Measurements from ENCODE around the gene AP1S1. TPM values are rescaled to one million over a fixed set of nuclear protein-coding genes. Genes with fewer than 3 reads are reported as not detected.

AP1S1 gene
- total and polyA plus RNA-seq, 7 experiments from 2014 or later = 3.3 to 39.4 (median 7.0) TPM

DNA sequence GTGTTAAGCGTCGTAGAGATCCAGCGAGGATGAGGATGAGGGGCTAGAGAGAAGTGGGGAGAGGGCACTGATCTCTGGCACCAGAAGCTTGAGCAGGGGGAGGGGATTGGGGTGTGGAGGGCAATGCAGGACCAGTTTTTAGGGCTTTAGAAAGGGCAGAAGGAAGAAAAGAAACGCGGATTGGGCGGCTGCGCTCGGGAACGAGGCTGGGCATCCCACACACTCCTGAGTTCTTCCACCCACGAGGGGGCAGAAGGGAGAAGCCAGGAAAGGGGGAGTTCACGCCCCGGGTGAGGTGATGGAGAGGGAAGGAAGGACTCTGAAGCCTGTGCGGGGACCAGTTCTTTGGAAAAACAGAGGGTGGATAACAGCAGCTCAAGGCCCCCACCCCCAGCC lies 17.2 kb downstream of the AP1S1 start:
- ATAC-seq (no peak), DNase-seq (no peak)
- peaks cover 0 to 5% (median 0%) of the 10 kb centered on the region in 11 donors for H3K9me3 Mint-ChIP-seq
- intact Hi-C loops (cut with micrococcal nuclease) = no loop called here
- H3K4me3 Mint-ChIP-seq = peak overlapping the region; percentile 27 to 84 (median 64)
- Histone ChIP-seq H3K36me3 (ENCODE audit: control insufficient read depth in 2 of 3, insufficient read depth in 3 of 3, low read length in 3 of 3) (no peaks in the 10 kb centered on the region), H3K4me3 (ENCODE audit: low read length) (no peak overlapping the region), H3K4me1 (ENCODE audit: control insufficient read depth in 2 of 2, insufficient read depth in 2 of 2, low read length in 2 of 2) (peaks cover 38 to 60% of the 10 kb centered on the region in 2 donors), H3K27me3 (ENCODE audit: control insufficient read depth in 2 of 2, insufficient read depth in 2 of 2, low read length in 2 of 2) (peaks cover 13 to 73% of the 10 kb centered on the region in 2 donors), H3K27ac (ENCODE audit: low read depth, low read length) (no peak overlapping the region), H3K9me3 (ENCODE audit: control insufficient read depth in 2 of 3, low read length in 3 of 3) (peaks cover 0 to 2% (median 0%) of the 10 kb centered on the region in 3 experiments)
- ChIA-PET POLR2A (interaction anchor here (1.0 kb wide), 1 partner anchor 86 kb away, joined by 4 read pairs; the partner anchor contains the start of gene TRIM56), CTCF (interaction anchor here (1.4 to 3.0 kb wide), 2 partner anchors 14 to 28 kb away, joined by 4 to 31 read pairs; no protein-coding TSS in a partner anchor)
- peak overlapping the region in 3 of 9 donors; percentile 25 to 69 (median 65) for H3K27ac Mint-ChIP-seq
- H3K27me3 Mint-ChIP-seq = peaks cover 82 to 91% (median 85%) of the 10 kb centered on the region in 5 donors
- peaks cover 0 to 7% (median under 1%) of the 10 kb centered on the region in 5 donors for H3K36me3 Mint-ChIP-seq
- H3K4me1 Mint-ChIP-seq = peaks cover 51 to 73% (median 59%) of the 10 kb centered on the region in 7 donors

DNA sequence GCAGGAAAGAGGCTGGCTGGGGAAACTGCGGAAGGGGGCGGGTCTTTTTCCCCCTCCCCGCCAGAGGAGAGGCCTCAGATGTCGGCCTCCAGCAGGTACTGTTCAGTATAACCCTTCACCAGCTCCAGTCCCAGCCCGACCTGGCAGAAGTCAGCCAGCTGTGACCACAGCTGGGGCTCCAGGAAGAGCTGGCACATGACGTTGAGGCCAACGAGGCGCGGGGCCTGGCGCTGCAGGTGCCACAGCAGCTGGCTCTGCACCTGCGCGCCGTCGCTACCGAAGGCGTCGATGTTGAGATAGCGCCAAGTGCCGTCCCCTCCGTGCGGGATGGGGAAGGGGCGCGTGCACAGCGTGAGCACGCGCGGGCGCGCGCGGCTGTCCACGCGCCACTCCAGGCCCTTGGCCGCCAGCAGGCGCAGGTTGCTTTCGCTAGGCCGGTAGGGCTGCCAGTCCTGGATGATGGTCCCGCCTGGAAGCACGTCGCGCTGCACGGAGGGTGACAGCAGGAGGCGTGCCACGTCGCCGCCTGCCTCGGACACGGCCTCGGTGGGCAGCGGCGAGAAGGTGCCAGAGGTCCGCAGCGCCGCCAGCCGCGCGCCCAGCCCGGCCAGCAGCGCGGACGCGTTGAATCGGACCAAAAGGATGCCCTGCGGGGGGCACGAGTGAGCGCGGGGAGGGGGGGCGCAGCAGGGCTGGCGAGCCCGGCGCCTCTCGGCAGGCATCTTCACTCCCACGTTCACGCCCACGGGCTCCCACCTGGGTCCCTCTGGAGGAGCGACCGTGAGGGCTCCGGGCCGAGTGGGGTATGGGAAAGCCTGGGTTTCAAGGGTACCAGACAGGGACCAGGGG lies 18.0 kb downstream of the AP1S1 start:
- peaks cover 85 to 92% (median 88%) of the 10 kb centered on the region in 5 donors for H3K27me3 Mint-ChIP-seq
- H3K4me1 ChIP-seq (ENCODE audit: control insufficient read depth in 2 of 2, insufficient read depth in 2 of 2, low read length in 2 of 2) = peaks cover 38 to 56% of the 10 kb centered on the region in 2 donors
- CTCF ChIA-PET = interaction anchor here (0.6 to 3.0 kb wide), 2 partner anchors 21 to 29 kb away, joined by 5 to 31 read pairs; no protein-coding TSS in a partner anchor
- no peaks in the 10 kb centered on the region for H3K36me3 ChIP-seq (ENCODE audit: control insufficient read depth in 2 of 3, insufficient read depth in 3 of 3, low read length in 3 of 3)
- peak overlapping the region in 2 of 9 donors; percentile 25 to 53 for H3K27ac Mint-ChIP-seq
- intact Hi-C loops (cut with micrococcal nuclease) = no loop called here
- DNase-seq = peak in 1 of 9 donors; percentile 47
- peaks cover 13 to 70% of the 10 kb centered on the region in 2 donors for H3K27me3 ChIP-seq (ENCODE audit: control insufficient read depth in 2 of 2, insufficient read depth in 2 of 2, low read length in 2 of 2)
- H3K4me3 Mint-ChIP-seq = peak overlapping the region; percentile 27 to 84 (median 62)
- H3K36me3 Mint-ChIP-seq = peaks cover 0 to 7% (median 4%) of the 10 kb centered on the region in 5 donors
- peaks cover 46 to 69% (median 53%) of the 10 kb centered on the region in 7 donors for H3K4me1 Mint-ChIP-seq
- peaks cover 0 to 5% (median 0%) of the 10 kb centered on the region in 11 donors for H3K9me3 Mint-ChIP-seq
- H3K27ac ChIP-seq (ENCODE audit: low read depth, low read length) = no peak overlapping the region
- H3K9me3 ChIP-seq (ENCODE audit: control insufficient read depth in 2 of 3, low read length in 3 of 3) = peaks cover 0 to 2% (median 0%) of the 10 kb centered on the region in 3 experiments
- POLR2A ChIA-PET = no interaction called here
- no peak for ATAC-seq
- H3K4me3 ChIP-seq (ENCODE audit: low read length) = no peak overlapping the region

DNA sequence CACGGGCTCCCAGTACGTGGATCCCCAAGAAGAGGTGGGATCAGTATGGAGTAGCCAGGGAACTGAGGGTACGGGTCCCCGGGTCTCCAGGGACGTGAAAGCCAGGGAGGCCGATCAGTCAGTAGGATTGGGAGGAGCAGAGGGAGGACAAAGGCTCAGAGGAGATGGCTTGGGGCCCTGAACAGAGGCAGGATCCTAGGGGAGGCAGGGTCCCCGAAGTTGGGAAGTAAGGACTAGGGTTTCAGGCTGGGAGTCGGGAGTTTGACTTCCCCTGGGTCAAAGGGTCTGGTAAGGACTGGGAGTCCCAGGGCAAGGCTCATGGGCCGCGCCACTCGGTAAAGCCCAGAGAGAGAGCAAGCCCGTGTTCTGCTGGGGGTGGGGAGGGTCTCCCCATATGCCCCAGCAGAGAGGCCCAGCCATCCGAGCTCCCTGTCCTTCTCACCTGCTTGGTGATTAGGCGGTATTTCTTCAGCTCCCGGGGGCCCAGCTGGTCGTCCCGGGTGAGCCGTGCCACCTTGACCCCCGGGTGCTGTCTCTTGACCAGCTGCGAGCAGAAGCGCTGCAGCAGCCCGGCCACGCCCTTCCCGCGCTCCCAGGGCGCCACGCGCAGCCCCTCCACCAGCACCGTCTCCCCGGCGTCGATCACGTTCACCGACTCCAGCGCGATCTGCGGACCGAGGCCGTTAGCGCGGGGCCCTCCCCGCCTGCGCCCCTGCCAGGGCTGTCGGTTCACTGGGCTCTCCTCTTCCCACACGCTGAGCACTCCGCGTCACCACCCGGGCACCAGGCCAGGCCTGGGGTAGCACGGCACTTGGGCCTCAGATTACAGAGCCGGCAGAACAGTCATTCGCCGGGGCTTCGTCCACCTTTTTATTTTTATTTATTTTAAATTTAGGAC lies 18.8 kb downstream of the AP1S1 start:
- Mint-ChIP-seq H3K4me1 (peaks cover 44 to 68% (median 50%) of the 10 kb centered on the region in 7 donors), H3K27me3 (peaks cover 85 to 93% (median 88%) of the 10 kb centered on the region in 5 donors), H3K36me3 (peaks cover 0 to 7% (median 4%) of the 10 kb centered on the region in 5 donors), H3K4me3 (peak overlapping the region; percentile 42 to 84 (median 63)), H3K27ac (peak overlapping the region in 2 of 9 donors; percentile 29 to 53), H3K9me3 (peaks cover 0 to 5% (median 0%) of the 10 kb centered on the region in 11 donors)
- Histone ChIP-seq H3K27me3 (ENCODE audit: control insufficient read depth in 2 of 2, insufficient read depth in 2 of 2, low read length in 2 of 2) (peaks cover 12 to 69% of the 10 kb centered on the region in 2 donors), H3K36me3 (ENCODE audit: control insufficient read depth in 2 of 3, insufficient read depth in 3 of 3, low read length in 3 of 3) (no peaks in the 10 kb centered on the region), H3K9me3 (ENCODE audit: control insufficient read depth in 2 of 3, low read length in 3 of 3) (peaks cover 0 to 2% (median 0%) of the 10 kb centered on the region in 3 experiments), H3K27ac (ENCODE audit: low read depth, low read length) (no peak overlapping the region), H3K4me3 (ENCODE audit: low read length) (no peak overlapping the region), H3K4me1 (ENCODE audit: control insufficient read depth in 2 of 2, insufficient read depth in 2 of 2, low read length in 2 of 2) (peaks cover 38 to 56% of the 10 kb centered on the region in 2 donors)
- POLR2A ChIA-PET = interaction anchor here (0.6 kb wide), 1 partner anchor 743 kb away, joined by 3 read pairs; no protein-coding TSS in a partner anchor
- DNase-seq (no peak), ATAC-seq (no peak)
- intact Hi-C loops (cut with micrococcal nuclease) = no loop called here
- CTCF ChIA-PET = interaction anchor here (0.6 kb wide), 2 partner anchors 20 to 27 kb away, joined by 3 to 5 read pairs; no protein-coding TSS in a partner anchor

DNA sequence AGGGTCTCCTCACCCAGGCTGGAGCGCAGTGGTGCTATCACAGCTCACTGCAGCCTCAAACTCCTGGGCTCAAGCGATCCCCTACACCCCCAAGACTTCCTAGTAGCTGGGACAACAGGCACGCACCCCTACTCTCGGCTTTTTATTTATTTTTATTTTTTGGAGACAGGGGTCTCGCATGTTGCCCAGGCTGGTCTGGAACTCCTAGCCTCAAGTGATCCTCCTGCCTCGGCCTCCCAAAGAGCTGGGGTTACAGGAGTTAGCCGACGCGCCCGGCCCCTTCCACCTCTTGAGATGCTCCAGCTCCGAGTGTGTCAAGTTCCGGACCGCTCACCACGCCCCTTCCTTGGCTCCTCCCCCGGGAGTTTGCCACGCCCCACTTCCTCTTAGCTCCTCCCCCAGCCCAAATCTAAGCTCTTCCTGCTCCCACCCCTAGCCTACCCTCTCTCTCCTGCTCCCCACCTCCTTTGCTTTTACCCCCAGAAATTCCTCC lies 19.5 kb downstream of the AP1S1 start:
- Mint-ChIP-seq H3K27ac (peak overlapping the region in 4 of 9 donors; percentile 1 to 50 (median 16)), H3K27me3 (peaks cover 79 to 91% (median 89%) of the 10 kb centered on the region in 5 donors), H3K4me3 (peak overlapping the region; percentile 56 to 84 (median 68)), H3K36me3 (peaks cover 0 to 7% (median 4%) of the 10 kb centered on the region in 5 donors), H3K9me3 (peaks cover 0 to 5% (median 0%) of the 10 kb centered on the region in 11 donors), H3K4me1 (peaks cover 38 to 62% (median 44%) of the 10 kb centered on the region in 7 donors)
- H3K27me3 ChIP-seq (ENCODE audit: control insufficient read depth in 2 of 2, insufficient read depth in 2 of 2, low read length in 2 of 2) = peaks cover 9 to 66% of the 10 kb centered on the region in 2 donors
- POLR2A ChIA-PET = interaction anchor here (0.6 to 0.7 kb wide), 3 partner anchors 9 to 744 kb away, joined by 3 read pairs; partner anchors contain the start of gene VGF
- H3K27ac ChIP-seq (ENCODE audit: low read depth, low read length) = no peak overlapping the region
- DNase-seq (peak; percentile 49 to 79 (median 68)), ATAC-seq (peak; percentile 75)
- H3K4me1 ChIP-seq (ENCODE audit: control insufficient read depth in 2 of 2, insufficient read depth in 2 of 2, low read length in 2 of 2) = peaks cover 38 to 56% of the 10 kb centered on the region in 2 donors
- intact Hi-C loops (cut with micrococcal nuclease) = loop anchor here in 1 of 2 donors (1.0 kb wide), 1 partner anchor 8 kb away; the partner anchor contains the start of gene VGF
- H3K36me3 ChIP-seq (ENCODE audit: control insufficient read depth in 2 of 3, insufficient read depth in 3 of 3, low read length in 3 of 3) = no peaks in the 10 kb centered on the region
- H3K9me3 ChIP-seq (ENCODE audit: control insufficient read depth in 2 of 3, low read length in 3 of 3) = peaks cover 0 to 2% (median 0%) of the 10 kb centered on the region in 3 experiments
- CTCF ChIA-PET = interaction anchor here (0.6 to 1.6 kb wide), 2 partner anchors 19 to 27 kb away, joined by 3 to 11 read pairs; no protein-coding TSS in a partner anchor
- H3K4me3 ChIP-seq (ENCODE audit: low read length) = no peak overlapping the region

DNA sequence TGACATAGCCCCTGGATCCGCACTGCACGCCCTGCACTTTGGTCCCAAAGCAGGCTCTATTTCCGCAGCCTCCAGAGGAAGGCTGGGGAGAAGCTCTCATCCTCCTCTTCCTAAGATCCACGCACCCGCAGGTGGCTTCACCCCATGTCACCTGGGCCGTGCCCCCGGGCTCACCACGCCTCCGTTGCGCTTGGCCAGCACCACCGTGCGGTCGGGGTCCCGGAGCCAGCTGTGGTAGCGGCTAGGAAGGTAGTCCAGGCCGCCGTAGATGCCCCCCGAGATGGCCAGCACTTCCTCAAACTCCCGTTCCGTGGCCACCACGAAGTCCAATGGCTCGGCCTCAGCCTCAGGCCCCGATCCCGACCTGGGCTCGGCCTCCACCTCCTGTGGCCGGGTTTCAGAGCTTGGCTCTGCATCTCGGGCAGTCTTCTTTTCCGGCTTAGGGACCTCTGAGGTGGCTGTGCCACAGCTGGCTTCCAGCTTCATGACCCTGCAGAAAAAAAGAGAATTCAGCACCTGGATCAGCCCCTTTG lies 20.1 kb downstream of the AP1S1 start:
- Mint-ChIP-seq H3K4me3 (peak overlapping the region; percentile 43 to 84 (median 68)), H3K9me3 (peaks cover 0 to 5% (median 0%) of the 10 kb centered on the region in 11 donors), H3K36me3 (peaks cover 0 to 7% (median 4%) of the 10 kb centered on the region in 5 donors), H3K4me1 (peaks cover 39 to 63% (median 42%) of the 10 kb centered on the region in 7 donors), H3K27ac (peak overlapping the region in 4 of 9 donors; percentile 1 to 50 (median 16)), H3K27me3 (peaks cover 74 to 91% (median 88%) of the 10 kb centered on the region in 5 donors)
- ChIA-PET CTCF (interaction anchor here (0.6 to 1.6 kb wide), 2 partner anchors 9 to 18 kb away, joined by 3 to 11 read pairs; no protein-coding TSS in a partner anchor), POLR2A (interaction anchor here (0.6 to 0.7 kb wide), 2 partner anchors 9 to 303 kb away, joined by 3 read pairs; partner anchors contain the start of gene VGF)
- Histone ChIP-seq H3K27me3 (ENCODE audit: control insufficient read depth in 2 of 2, insufficient read depth in 2 of 2, low read length in 2 of 2) (peaks cover 5 to 71% of the 10 kb centered on the region in 2 donors), H3K4me1 (ENCODE audit: control insufficient read depth in 2 of 2, insufficient read depth in 2 of 2, low read length in 2 of 2) (peaks cover 35 to 55% of the 10 kb centered on the region in 2 donors), H3K4me3 (ENCODE audit: low read length) (no peak overlapping the region), H3K9me3 (ENCODE audit: control insufficient read depth in 2 of 3, low read length in 3 of 3) (peaks cover 0 to 2% (median 0%) of the 10 kb centered on the region in 3 experiments), H3K36me3 (ENCODE audit: control insufficient read depth in 2 of 3, insufficient read depth in 3 of 3, low read length in 3 of 3) (no peaks in the 10 kb centered on the region), H3K27ac (ENCODE audit: low read depth, low read length) (no peak overlapping the region)
- intact Hi-C loops (cut with micrococcal nuclease) = loop anchor here in 1 of 2 donors (1.0 kb wide), 1 partner anchor 9 kb away; the partner anchor contains the start of gene VGF
- DNase-seq = no peak
- no peak for ATAC-seq
